ENCODE measurements around the gene CHTF8.

CHTF8 gene

GRCh38 chr16:69112285-69113129 is 19.9 kb downstream of the CHTF8 start:
- peak; percentile 55 for DNase-seq (ENCODE audit: low spot score)

- no peak for DNase-seq (ENCODE audit: low spot score)
Measured at GRCh38 chr16:69111876-69112230, 20.5 kb downstream of the CHTF8 start.

- no peak for DNase-seq (ENCODE audit: low spot score)
Measured at GRCh38 chr16:69111216-69111875, 21.0 kb downstream of the CHTF8 start.

- no peak for DNase-seq (ENCODE audit: low spot score)
Measured at GRCh38 chr16:69110406-69110805, 22.0 kb downstream of the CHTF8 start.

- DNase-seq (ENCODE audit: low spot score): no peak
Measured at GRCh38 chr16:69109486-69110270, 22.7 kb downstream of the CHTF8 start.

- no peak for DNase-seq (ENCODE audit: low spot score)
Measured at GRCh38 chr16:69108905-69109252, 23.5 kb downstream of the CHTF8 start.

- DNase-seq (ENCODE audit: low spot score): no peak
Measured at GRCh38 chr16:69108064-69108904, 24.1 kb downstream of the CHTF8 start.

- DNase-seq (ENCODE audit: low spot score): no peak
Measured at GRCh38 chr16:69107316-69107962, 24.9 kb downstream of the CHTF8 start.

GRCh38 chr16:69106491-69107315 is 25.7 kb downstream of the CHTF8 start:
- DNase-seq (ENCODE audit: low spot score): no peak

- peak; percentile 40 for DNase-seq (ENCODE audit: low spot score)
Measured at GRCh38 chr16:69105501-69106361, 26.7 kb downstream of the CHTF8 start, which contains the start of gene HAS3. HAS3 (plus strand) TSS chr16:69105653; CDS start chr16:69109396, 3,743 bp downstream.

- no peak for DNase-seq (ENCODE audit: low spot score)
Measured at GRCh38 chr16:69100071-69100691, 32.2 kb downstream of the CHTF8 start.

GRCh38 chr16:69095193-69095592 is 37.2 kb downstream of the CHTF8 start:
- no peak for DNase-seq (ENCODE audit: low spot score)

- no peak for DNase-seq (ENCODE audit: low spot score)
Measured at GRCh38 chr16:69094501-69094900, 37.9 kb downstream of the CHTF8 start.

- DNase-seq (ENCODE audit: low spot score): no peak
Measured at GRCh38 chr16:69093974-69094373, 38.4 kb downstream of the CHTF8 start.

GRCh38 chr16:69089091-69089910 is 43.1 kb downstream of the CHTF8 start:
- peak; percentile 82 for DNase-seq (ENCODE audit: low spot score)

GRCh38 chr16:69088684-69089083 is 43.7 kb downstream of the CHTF8 start:
- no peak for DNase-seq (ENCODE audit: low spot score)

- no peak for DNase-seq (ENCODE audit: low spot score)
Measured at GRCh38 chr16:69087161-69087581, 45.2 kb downstream of the CHTF8 start.
